Thymus (tissue), 11 donors: ENCODE data around the gene DEXI. TPM values are rescaled to one million over a fixed set of nuclear protein-coding genes. Genes with fewer than 3 reads are reported as not detected.
A peak's percentile ranks its signal among the peaks of the same experiment; 100 is the strongest.

Experiments
- DNase-seq, 9 donors: peaks; one replicate each; pipeline ENCODE4 v3.0.0-alpha.2; 2013; ENCODE audit warnings: low spot score in 9 of 9, low read depth in 6 of 9, missing footprints in 1 of 9
- H3K27ac ChIP-seq, 2 donors: one replicate each; pipeline ENCODE4 v1.5.1; 2013; ENCODE audit warnings: control low read depth in 1 of 2, low read depth in 1 of 2, low read length in 1 of 2, mild to moderate bottlenecking in 1 of 2, moderate library complexity in 1 of 2
- H3K27me3 ChIP-seq, 2 donors: one replicate each; pipeline ENCODE4 v1.5.1; 2013; ENCODE audit warnings: low read length in 1 of 2; ENCODE audit not compliant: control insufficient read depth in 2 of 2, insufficient read depth in 1 of 2
- H3K36me3 ChIP-seq, 2 donors: one replicate each; pipeline ENCODE4 v1.5.1; 2013; ENCODE audit warnings: low read length in 1 of 2, mild to moderate bottlenecking in 1 of 2, moderate library complexity in 1 of 2; ENCODE audit not compliant: control insufficient read depth in 2 of 2, insufficient read depth in 2 of 2
- H3K4me1 ChIP-seq, 2 donors: one replicate each; pipeline ENCODE4 v1.5.1; 2013; ENCODE audit warnings: low read length in 2 of 2; ENCODE audit not compliant: control insufficient read depth in 2 of 2, insufficient read depth in 2 of 2
- H3K4me3 ChIP-seq, 2 donors: one replicate each; pipeline ENCODE4 v1.5.1; 2013; ENCODE audit warnings: low read length in 2 of 2, control low read depth in 1 of 2, mild to moderate bottlenecking in 1 of 2
- H3K9me3 ChIP-seq, 2 donors: one replicate each; pipeline ENCODE4 v1.5.1; 2013; ENCODE audit warnings: low read length in 1 of 2, mild to moderate bottlenecking in 1 of 2; ENCODE audit not compliant: control insufficient read depth in 2 of 2, insufficient read depth in 1 of 2
- WGBS: extraction: QIAGEN DNeasy Blood & Tissue Kit; methylation state at CpG from one replicate; pipeline ENCODE4 v1.1.7; 2013; 5-methylcytosine and 5-hydroxymethylcytosine counted together
- polyA plus RNA-seq: library from polyadenylated mRNA; stranded (reverse); fragments of 200-250 nt; gene quantifications from one replicate; pipeline ENCODE4 v1.2.3, GENCODE V29; 2013
- total RNA-seq: library from RNA; stranded (reverse); fragments of 120-200 nt; gene quantifications from one replicate; pipeline ENCODE4 v1.2.4, GENCODE V29; 2013
- donor health status: healthy.

Gene DEXI
- total and polyA plus RNA-seq, 2 donors = 22.5 to 25.0 TPM

GRCh38 chr16:10881479-10882030 is 60.7 kb downstream of the DEXI start:
- Histone ChIP-seq H3K27me3 (peaks cover 0 to 34% of the 10 kb centered on the region in 2 donors), H3K4me3 (no peak overlapping the region), H3K9me3 (no peaks in the 10 kb centered on the region), H3K4me1 (peaks cover 25 to 36% of the 10 kb centered on the region in 2 donors), H3K36me3 (peaks cover 0 to 3% of the 10 kb centered on the region in 2 donors), H3K27ac (no peak overlapping the region)
- DNase-seq = no peak
- WGBS = 43% methylated on average over 7 of the region's 7 CpGs

GRCh38 chr16:10880594-10881452 is 61.4 kb downstream of the DEXI start:
- Histone ChIP-seq H3K9me3 (no peaks in the 10 kb centered on the region), H3K27ac (peak overlapping the region; percentile 8 to 45), H3K4me3 (no peak overlapping the region), H3K4me1 (peaks cover 25 to 35% of the 10 kb centered on the region in 2 donors), H3K36me3 (peaks cover 0 to 3% of the 10 kb centered on the region in 2 donors), H3K27me3 (peaks cover 0 to 34% of the 10 kb centered on the region in 2 donors)
- DNase-seq = no peak
- 70% methylated on average over 10 of the region's 10 CpGs for WGBS

DNA sequence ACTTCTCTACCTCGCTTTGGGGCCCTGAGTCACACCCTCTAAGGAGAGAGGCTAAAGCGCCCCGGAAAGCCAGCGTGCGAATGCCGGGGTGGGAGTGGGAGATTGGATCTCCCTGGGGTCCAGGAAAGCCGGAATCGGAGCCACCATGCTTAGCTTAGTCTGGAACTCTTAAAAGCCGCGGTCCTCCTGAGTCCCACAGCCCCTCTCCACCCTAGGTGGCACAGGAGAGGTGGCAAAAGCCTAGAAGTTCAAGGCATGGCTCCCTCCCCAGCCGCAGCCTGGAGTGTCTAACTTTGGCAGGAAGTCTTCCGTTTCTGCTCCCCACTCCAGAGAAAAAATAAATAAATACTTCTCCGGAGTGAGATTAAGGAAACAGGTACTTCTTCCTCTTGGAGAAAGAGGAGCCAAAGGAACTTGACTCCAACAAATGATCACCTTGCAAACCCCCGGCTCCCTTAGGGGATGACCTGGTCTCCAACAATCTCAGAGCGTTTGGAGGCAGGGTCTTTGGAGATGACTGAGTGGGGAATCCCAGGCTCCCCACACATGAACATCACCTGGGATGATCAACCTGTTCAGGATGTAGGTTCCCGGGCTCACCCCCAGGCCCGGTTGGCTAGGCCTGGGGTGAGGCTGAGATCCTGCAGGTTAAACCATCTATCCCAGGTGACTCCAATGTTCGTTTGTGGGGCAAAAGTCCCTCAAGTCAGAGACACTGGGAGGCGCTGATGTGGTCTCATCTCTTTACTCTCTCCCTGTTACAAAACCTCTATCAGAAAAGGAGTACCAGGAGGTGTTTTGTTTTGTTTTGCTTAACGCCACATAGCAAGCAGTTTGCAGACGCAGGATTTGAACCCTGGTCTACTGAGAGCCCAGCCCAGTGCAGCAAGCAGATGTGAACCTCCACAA is 62.3 kb downstream of the DEXI start:
- WGBS = 37% methylated on average over 21 of the region's 21 CpGs
- DNase-seq = no peak
- H3K4me1 ChIP-seq = peaks cover 25 to 30% of the 10 kb centered on the region in 2 donors
- H3K36me3 ChIP-seq = peaks cover 0 to 3% of the 10 kb centered on the region in 2 donors
- no peaks in the 10 kb centered on the region for H3K9me3 ChIP-seq
- H3K27me3 ChIP-seq = peaks cover 0 to 34% of the 10 kb centered on the region in 2 donors
- peak overlapping the region; percentile 55 to 66 for H3K27ac ChIP-seq
- peak overlapping the region; percentile 47 to 51 for H3K4me3 ChIP-seq

Other genes starting within 250 kb of the DEXI start
- gene TEKT5, start 247.5 kb downstream of the DEXI start, total RNA-seq = 0.24 TPM
- 0.71 TPM for gene TEKT5, start 247.5 kb downstream of the DEXI start, polyA plus RNA-seq
- 28.0 TPM for gene NUBP1, start 198.6 kb downstream of the DEXI start, total RNA-seq
- gene NUBP1, start 198.6 kb downstream of the DEXI start, polyA plus RNA-seq = 39.7 TPM
- 7.4 TPM for gene TVP23A, start 123.7 kb downstream of the DEXI start, total RNA-seq
- gene TVP23A, start 123.7 kb downstream of the DEXI start, polyA plus RNA-seq = 5.1 TPM
- gene CIITA, start 65.3 kb downstream of the DEXI start, total RNA-seq = 16.7 TPM
- 32.8 TPM for gene CIITA, start 65.3 kb downstream of the DEXI start, polyA plus RNA-seq
- gene CLEC16A, start 2.1 kb upstream of the DEXI start, total RNA-seq = 19.9 TPM
- 18.8 TPM for gene CLEC16A, start 2.1 kb upstream of the DEXI start, polyA plus RNA-seq